CD4-positive, alpha-beta T cell treated with Interleukin-15 for 4 hours (primary cell): Measurements from ENCODE around the gene CCDC50.

ENCODE experiments used
- DNase-seq: peaks from one replicate; pipeline ENCODE4 v3.0.0-alpha.2; 2020; ENCODE audit warnings: low spot score

CCDC50 gene

GRCh38 chr3:191379446-191379845 is 50.3 kb downstream of the CCDC50 start:
- DNase-seq = no peak

- DNase-seq = no peak
These were observed 50.8 kb downstream of the CCDC50 start for GRCh38 chr3:191380001-191380400.

GRCh38 chr3:191381303-191381702 is 52.1 kb downstream of the CCDC50 start:
- DNase-seq = no peak

- DNase-seq = no peak
These were observed 53.5 kb downstream of the CCDC50 start for GRCh38 chr3:191382661-191383060.

- DNase-seq = no peak
These were observed 53.9 kb downstream of the CCDC50 start for GRCh38 chr3:191383124-191383523.

- no peak for DNase-seq
These were observed 55.9 kb downstream of the CCDC50 start for GRCh38 chr3:191385101-191385500.

- DNase-seq = no peak
These were observed 58.4 kb downstream of the CCDC50 start for GRCh38 chr3:191387441-191388077.

- DNase-seq = no peak
These were observed 59.6 kb downstream of the CCDC50 start for GRCh38 chr3:191388823-191389222.

- no peak for DNase-seq
These were observed 61.4 kb downstream of the CCDC50 start for GRCh38 chr3:191390580-191390979.

GRCh38 chr3:191391861-191392808 is 62.9 kb downstream of the CCDC50 start:
- DNase-seq = no peak

GRCh38 chr3:191393146-191393545 is 64.0 kb downstream of the CCDC50 start:
- no peak for DNase-seq

- DNase-seq = no peak
These were observed 68.6 kb downstream of the CCDC50 start for GRCh38 chr3:191397771-191398170.

GRCh38 chr3:191398607-191399006 is 69.4 kb downstream of the CCDC50 start:
- DNase-seq = no peak

- DNase-seq = no peak
These were observed 70.7 kb downstream of the CCDC50 start for GRCh38 chr3:191399918-191400317.

- no peak for DNase-seq
These were observed 72.7 kb downstream of the CCDC50 start for GRCh38 chr3:191401775-191402357.

- no peak for DNase-seq
These were observed 80.7 kb downstream of the CCDC50 start for GRCh38 chr3:191409791-191410359.

- no peak for DNase-seq
These were observed 83.6 kb downstream of the CCDC50 start for GRCh38 chr3:191412759-191413158.

GRCh38 chr3:191414286-191414685 is 85.1 kb downstream of the CCDC50 start:
- no peak for DNase-seq

GRCh38 chr3:191414732-191415131 is 85.5 kb downstream of the CCDC50 start:
- DNase-seq = no peak

GRCh38 chr3:191415566-191415965 is 86.4 kb downstream of the CCDC50 start:
- DNase-seq = no peak

- DNase-seq = no peak
These were observed 88.2 kb downstream of the CCDC50 start for GRCh38 chr3:191417457-191417729.

GRCh38 chr3:191420771-191421170 is 91.6 kb downstream of the CCDC50 start:
- no peak for DNase-seq

- no peak for DNase-seq
These were observed 95.7 kb downstream of the CCDC50 start for GRCh38 chr3:191424881-191425280.
